Activated T-helper 17 cell treated with anti-CD3 and anti-CD28 coated beads, Interleukin-2, amount 50 U/mL, for 72 hours (primary cell): ENCODE results near the gene CLDN1. TPM values are rescaled to one million over a fixed set of nuclear protein-coding genes. Genes with fewer than 3 reads are reported as not detected.

ENCODE experiments used
- ATAC-seq: fragments of 150-1000 bp; cut with Tn5 transposase; replicated peaks from 2 replicates; pipeline ENCODE4 v1.10.0; 2021; ENCODE audit warnings: mild to moderate bottlenecking, moderate library complexity
- H3K27ac Mint-ChIP-seq: one replicate; pipeline ENCODE4 v1.8.0; 2022; ENCODE audit warnings: mixed read lengths
- H3K27me3 Mint-ChIP-seq: one replicate; pipeline ENCODE4 v1.8.0; 2022; ENCODE audit warnings: mixed read lengths
- H3K36me3 Mint-ChIP-seq: one replicate; pipeline ENCODE4 v1.8.0; 2022; ENCODE audit warnings: low read depth, mild to moderate bottlenecking, mixed read lengths
- H3K4me1 Mint-ChIP-seq: one replicate; pipeline ENCODE4 v1.8.0; 2022; ENCODE audit warnings: mixed read lengths
- H3K4me3 Mint-ChIP-seq: one replicate; pipeline ENCODE4 v1.8.0; 2022; ENCODE audit warnings: mild to moderate bottlenecking, mixed read lengths
- H3K9me3 Mint-ChIP-seq: one replicate; pipeline ENCODE4 v1.8.0; 2022; ENCODE audit warnings: mixed read lengths
- total RNA-seq, 2 donors: library from RNA; stranded (reverse); gene quantifications; one replicate each; pipeline ENCODE4 v1.2.3, GENCODE V29; 2022

CLDN1 gene
- total RNA-seq, 2 donors from 2014 or later = 0.11 to 0.61 TPM

- no peak for ATAC-seq
- no peak overlapping the region for H3K27ac Mint-ChIP-seq
- H3K4me3 Mint-ChIP-seq = no peak overlapping the region
- peaks cover 15% of the 10 kb centered on the region for H3K27me3 Mint-ChIP-seq
- no peaks in the 10 kb centered on the region for H3K36me3 Mint-ChIP-seq
- no peaks in the 10 kb centered on the region for H3K9me3 Mint-ChIP-seq
- H3K4me1 Mint-ChIP-seq = no peaks in the 10 kb centered on the region
Measured at GRCh38 chr3:190260301-190260700, 61.9 kb downstream of the CLDN1 start.

DNA sequence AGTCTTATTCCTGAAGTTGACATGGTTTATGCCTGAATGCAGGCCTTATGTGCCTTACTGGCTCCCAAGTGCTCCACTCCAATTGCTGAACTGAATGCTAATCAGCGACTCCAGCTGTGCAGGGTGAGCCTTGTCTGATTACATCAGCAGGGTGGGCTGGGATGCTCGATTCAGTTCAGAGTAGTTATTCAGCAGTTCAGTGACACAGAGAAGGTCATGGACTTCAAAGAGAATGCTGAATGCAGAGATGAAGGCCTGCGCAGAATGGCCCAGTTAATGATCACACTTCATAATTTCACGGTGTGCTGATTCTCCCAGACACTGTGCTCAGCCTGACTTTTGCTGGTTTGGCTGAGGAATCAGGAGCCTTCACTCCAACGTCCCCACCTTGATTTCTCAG lies 63.6 kb downstream of the CLDN1 start:
- no peak for ATAC-seq
- no peak overlapping the region for H3K4me3 Mint-ChIP-seq
- no peaks in the 10 kb centered on the region for H3K9me3 Mint-ChIP-seq
- H3K27me3 Mint-ChIP-seq = peaks cover 14% of the 10 kb centered on the region
- no peak overlapping the region for H3K27ac Mint-ChIP-seq
- H3K4me1 Mint-ChIP-seq = no peaks in the 10 kb centered on the region
- H3K36me3 Mint-ChIP-seq = no peaks in the 10 kb centered on the region

Other genes with a start within 250 kb of the CLDN1 start
- not detected for gene P3H2, start 201.5 kb downstream of the CLDN1 start, total RNA-seq
- gene CLDN16, start 65.7 kb upstream of the CLDN1 start, total RNA-seq = not detected
- not detected for gene TMEM207, start 127.5 kb upstream of the CLDN1 start, total RNA-seq
- 10 to 100 TPM; 17.2 to 29.2 TPM for gene IL1RAP, start 191.6 kb upstream of the CLDN1 start, total RNA-seq